ENCODE results near the gene FMO1. TPM values are rescaled to one million over a fixed set of nuclear protein-coding genes. Genes with fewer than 3 reads are reported as not detected.

Gene FMO1
- total RNA-seq (2021; fragmentation: NEBNext Ultra II Directional; extraction: Animal tissue kit (Norgen Biotek cat#: 25700)): not detected
- long read RNA-seq: 0 reads

DNA sequence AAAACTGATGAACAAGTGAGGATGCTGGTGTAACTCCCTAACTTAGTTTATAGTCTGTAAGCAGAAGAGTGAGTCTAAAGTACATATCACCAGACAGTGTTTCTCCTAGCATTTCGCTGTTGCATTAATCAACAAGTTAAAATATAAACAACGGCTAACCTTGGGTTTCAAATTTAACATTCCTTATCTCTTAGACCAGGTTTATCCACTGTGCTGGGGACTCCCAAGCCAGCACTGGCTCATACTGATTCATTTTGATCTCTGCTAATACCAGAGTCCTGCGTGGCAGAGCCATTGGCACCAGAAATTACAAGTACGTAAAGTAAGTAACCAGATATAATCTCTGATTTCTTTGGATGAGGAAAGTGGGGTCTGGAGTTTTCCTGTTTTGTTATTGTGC is at the start of gene FMO1:
TSS of gene FMO1 (plus strand) at position 193 of the 400 bp plus-strand sequence. CDS start 9,594 bp downstream, outside the sequence.
- TF ChIP-seq, protein P1, sequence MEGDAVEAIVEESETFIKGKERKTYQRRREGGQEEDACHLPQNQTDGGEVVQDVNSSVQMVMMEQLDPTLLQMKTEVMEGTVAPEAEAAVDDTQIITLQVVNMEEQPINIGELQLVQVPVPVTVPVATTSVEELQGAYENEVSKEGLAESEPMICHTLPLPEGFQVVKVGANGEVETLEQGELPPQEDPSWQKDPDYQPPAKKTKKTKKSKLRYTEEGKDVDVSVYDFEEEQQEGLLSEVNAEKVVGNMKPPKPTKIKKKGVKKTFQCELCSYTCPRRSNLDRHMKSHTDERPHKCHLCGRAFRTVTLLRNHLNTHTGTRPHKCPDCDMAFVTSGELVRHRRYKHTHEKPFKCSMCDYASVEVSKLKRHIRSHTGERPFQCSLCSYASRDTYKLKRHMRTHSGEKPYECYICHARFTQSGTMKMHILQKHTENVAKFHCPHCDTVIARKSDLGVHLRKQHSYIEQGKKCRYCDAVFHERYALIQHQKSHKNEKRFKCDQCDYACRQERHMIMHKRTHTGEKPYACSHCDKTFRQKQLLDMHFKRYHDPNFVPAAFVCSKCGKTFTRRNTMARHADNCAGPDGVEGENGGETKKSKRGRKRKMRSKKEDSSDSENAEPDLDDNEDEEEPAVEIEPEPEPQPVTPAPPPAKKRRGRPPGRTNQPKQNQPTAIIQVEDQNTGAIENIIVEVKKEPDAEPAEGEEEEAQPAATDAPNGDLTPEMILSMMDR (IDR thresholded peaks at IDR 0.05): no peak
- DNase-seq: no peak
- Mint-ChIP-seq H3K36me3 (ENCODE audit: low read depth) (no peaks in the 10 kb centered on the region), H3K27ac (no peak within 1 kb of the TSS), H3K27me3 (ENCODE audit: insufficient read depth) (peaks cover 7% of the 10 kb centered on the region), H3K4me1 (ENCODE audit: low read depth) (no peaks in the 10 kb centered on the region), H3K9me3 (no peaks in the 10 kb centered on the region), H3K4me3 (no peak within 1 kb of the TSS)

- no peak overlapping the region for H3K4me3 Mint-ChIP-seq
- H3K9me3 Mint-ChIP-seq: no peaks in the 10 kb centered on the region
- peaks cover 9% of the 10 kb centered on the region for H3K4me1 Mint-ChIP-seq (ENCODE audit: low read depth)
- peaks cover 14% of the 10 kb centered on the region for H3K27me3 Mint-ChIP-seq (ENCODE audit: insufficient read depth)
- no peak overlapping the region for H3K27ac Mint-ChIP-seq
- TF ChIP-seq, protein P1 (IDR thresholded peaks at IDR 0.05): no peak
- DNase-seq: no peak
- H3K36me3 Mint-ChIP-seq (ENCODE audit: low read depth): no peaks in the 10 kb centered on the region
Measured at GRCh38 chr1:171204296-171204695, 44.0 kb upstream of the FMO1 start.

GRCh38 chr1:171206204-171206977 is 41.9 kb upstream of the FMO1 start:
- no peak overlapping the region for H3K27ac Mint-ChIP-seq
- H3K36me3 Mint-ChIP-seq (ENCODE audit: low read depth): no peaks in the 10 kb centered on the region
- peaks cover 12% of the 10 kb centered on the region for H3K27me3 Mint-ChIP-seq (ENCODE audit: insufficient read depth)
- H3K4me3 Mint-ChIP-seq: no peak overlapping the region
- peaks cover 8% of the 10 kb centered on the region for H3K4me1 Mint-ChIP-seq (ENCODE audit: low read depth)
- DNase-seq: no peak
- TF ChIP-seq, protein P1 (IDR thresholded peaks at IDR 0.05): no peak
- no peaks in the 10 kb centered on the region for H3K9me3 Mint-ChIP-seq

GRCh38 chr1:171206978-171207355 is 41.3 kb upstream of the FMO1 start:
- peaks cover 12% of the 10 kb centered on the region for H3K27me3 Mint-ChIP-seq (ENCODE audit: insufficient read depth)
- H3K4me1 Mint-ChIP-seq (ENCODE audit: low read depth): peaks cover 2% of the 10 kb centered on the region
- no peak overlapping the region for H3K4me3 Mint-ChIP-seq
- DNase-seq: no peak
- H3K9me3 Mint-ChIP-seq: no peaks in the 10 kb centered on the region
- H3K27ac Mint-ChIP-seq: no peak overlapping the region
- H3K36me3 Mint-ChIP-seq (ENCODE audit: low read depth): no peaks in the 10 kb centered on the region
- TF ChIP-seq, protein P1 (IDR thresholded peaks at IDR 0.05): no peak

- Mint-ChIP-seq H3K36me3 (ENCODE audit: low read depth) (no peaks in the 10 kb centered on the region), H3K4me3 (no peak overlapping the region), H3K27me3 (ENCODE audit: insufficient read depth) (peaks cover 12% of the 10 kb centered on the region), H3K4me1 (ENCODE audit: low read depth) (no peaks in the 10 kb centered on the region), H3K9me3 (no peaks in the 10 kb centered on the region), H3K27ac (no peak overlapping the region)
- no peak for DNase-seq
- TF ChIP-seq, protein P1 (IDR thresholded peaks at IDR 0.05): no peak
Measured at GRCh38 chr1:171207377-171207776, 40.9 kb upstream of the FMO1 start.
